Naive thymus-derived CD4-positive, alpha-beta T cell (primary cell): ENCODE measurements around the gene SIGMAR1. TPM values are rescaled to one million over a fixed set of nuclear protein-coding genes. Genes with fewer than 3 reads are reported as not detected.

Experiments used
- ATAC-seq: fragments of 150-1000 bp; cut with Tn5 transposase; 2 replicates; pipeline ENCODE4 v1.10.0; 2021; ENCODE audit warnings: mild to moderate bottlenecking, moderate library complexity
- CTCF ChIA-PET: fragments of 350-600 bp; sonication (Branson Sonifier 250); formaldehyde crosslinking; loops from one replicate; lab custom pipeline; 2021; ENCODE audit warnings: antibody characterized with exemption; lab: Charles Lee
- POLR2A ChIA-PET: fragments of 350-600 bp; sonication (Branson Sonifier 250); formaldehyde crosslinking; loops from one replicate; lab custom pipeline; 2021; ENCODE audit warnings: antibody characterized with exemption, inconsistent platforms; lab: Charles Lee
- DNase-seq, 9 donors: peaks; one replicate each; pipeline versions ENCODE4 v3.0.0 to v3.0.0-alpha.2; 2020 to 2022; ENCODE audit warnings: mixed read lengths in 1 of 9
- H3K27ac ChIP-seq: one replicate; pipeline ENCODE4 v1.7.0; 2013; ENCODE audit warnings: mild to moderate bottlenecking, low read depth, low read length, moderate library complexity
- H3K27me3 ChIP-seq, 2 donors: one replicate each; pipeline ENCODE4 v1.7.0; 2013; ENCODE audit warnings: low read length in 2 of 2, mild to moderate bottlenecking in 2 of 2, moderate library complexity in 2 of 2; ENCODE audit not compliant: control insufficient read depth in 2 of 2, insufficient read depth in 2 of 2
- H3K36me3 ChIP-seq, 3 experiments: 1 replicate in 2 of 3; 2 replicates in 1 of 3; pipeline ENCODE4 v1.7.0; 2013; ENCODE audit warnings: low read length in 3 of 3, mild to moderate bottlenecking in 3 of 3, moderate library complexity in 1 of 3; ENCODE audit not compliant: insufficient read depth in 3 of 3, control insufficient read depth in 2 of 3
- H3K4me1 ChIP-seq, 2 donors: one replicate each; pipeline ENCODE4 v1.7.0; 2013; ENCODE audit warnings: low read length in 2 of 2, mild to moderate bottlenecking in 2 of 2, moderate library complexity in 1 of 2; ENCODE audit not compliant: control insufficient read depth in 2 of 2, insufficient read depth in 2 of 2
- H3K4me3 ChIP-seq: 2 replicates; pipeline ENCODE4 v1.7.0; 2013; ENCODE audit warnings: mild to moderate bottlenecking, low read length
- H3K9me3 ChIP-seq, 3 experiments: 1 replicate in 2 of 3; 2 replicates in 1 of 3; pipeline ENCODE4 v1.7.0; 2013; ENCODE audit warnings: low read length in 3 of 3; ENCODE audit not compliant: control insufficient read depth in 2 of 3
- H3K27ac Mint-ChIP-seq, 9 donors: one replicate each; pipeline ENCODE4 v1.8.0; 2020 to 2022; ENCODE audit warnings: mixed read lengths in 9 of 9, mild to moderate bottlenecking in 8 of 9, moderate library complexity in 5 of 9, inconsistent platforms in 2 of 9
- H3K27me3 Mint-ChIP-seq, 5 donors: one replicate each; pipeline ENCODE4 v1.8.0; 2021 to 2022; ENCODE audit warnings: mixed read lengths in 5 of 5, mild to moderate bottlenecking in 1 of 5
- H3K36me3 Mint-ChIP-seq, 5 donors: one replicate each; pipeline ENCODE4 v1.8.0; 2020 to 2022; ENCODE audit warnings: mixed read lengths in 5 of 5, mild to moderate bottlenecking in 3 of 5, inconsistent platforms in 1 of 5
- H3K4me1 Mint-ChIP-seq, 7 donors: one replicate each; pipeline ENCODE4 v1.8.0; 2020 to 2022; ENCODE audit warnings: mixed read lengths in 7 of 7, mild to moderate bottlenecking in 3 of 7, inconsistent platforms in 1 of 7
- H3K4me3 Mint-ChIP-seq, 10 donors: one replicate each; pipeline ENCODE4 v1.8.0; 2020 to 2022; ENCODE audit warnings: mild to moderate bottlenecking in 10 of 10, mixed read lengths in 10 of 10, moderate library complexity in 6 of 10, inconsistent platforms in 2 of 10
- H3K9me3 Mint-ChIP-seq, 11 donors: one replicate each; pipeline ENCODE4 v1.8.0; 2020 to 2022; ENCODE audit warnings: mixed read lengths in 11 of 11, mild to moderate bottlenecking in 4 of 11, inconsistent platforms in 1 of 11, moderate library complexity in 1 of 11
- intact Hi-C, 2 donors: fragments of 100-400 bp; cut with micrococcal nuclease; formaldehyde crosslinking; loops; one replicate each; pipeline ENCODE4 v1.15.1; 2023
- polyA plus RNA-seq, 2 donors: library from polyadenylated mRNA; unstranded; fragments of 300-500 nt; fragmentation: Illumina TruSeq; gene quantifications; one replicate each; pipeline ENCODE4 v1.2.3, GENCODE V29; 2021
- total RNA-seq, 6 experiments: library from RNA in 5 of 6; stranded (reverse) in 5 of 6; gene quantifications; 1 replicate in 5 of 6; 2 replicates in 1 of 6; pipeline ENCODE4 v1.2.3 and lab custom pipeline; 2021 to 2026

Gene SIGMAR1
- total and polyA plus RNA-seq, 7 experiments from 2014 or later: 20.7 to 102 (median 52.8) TPM

DNA sequence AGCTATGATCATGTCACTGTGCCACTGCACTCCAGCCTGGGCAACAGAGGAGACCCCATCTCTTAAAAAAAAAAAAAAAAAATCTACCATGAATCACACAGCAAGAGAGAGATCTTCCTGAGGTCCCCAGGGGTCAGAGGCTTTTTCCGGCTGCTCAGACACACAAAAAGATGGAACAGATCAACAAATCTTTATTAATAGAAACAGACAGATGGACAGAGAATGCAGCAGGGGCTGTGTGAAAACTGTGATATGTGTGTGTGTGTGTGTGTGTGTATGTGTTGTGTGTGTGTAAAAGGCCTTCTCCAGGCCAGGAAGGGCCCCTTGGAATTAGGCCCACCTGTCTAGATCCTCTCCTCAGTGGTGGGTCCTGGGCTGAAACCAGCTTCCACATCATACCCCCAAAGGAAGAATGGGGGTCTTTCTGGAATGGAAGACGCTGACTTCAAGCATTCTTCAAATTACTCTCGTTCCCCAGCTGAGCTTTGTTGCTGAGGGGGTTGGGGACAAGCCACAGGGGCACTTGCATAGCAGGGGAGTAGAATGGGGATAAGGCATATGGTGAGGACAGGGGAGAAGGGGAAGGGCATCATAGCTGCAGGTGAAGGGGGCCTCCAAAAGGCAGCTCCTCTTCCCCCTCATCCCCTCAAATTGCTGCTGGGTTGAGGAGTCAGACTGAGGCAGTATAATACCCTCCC is 2.9 kb downstream of the SIGMAR1 start:
- Histone ChIP-seq H3K4me3 (no peak overlapping the region), H3K27ac (no peak overlapping the region), H3K27me3 (no peaks in the 10 kb centered on the region), H3K9me3 (no peaks in the 10 kb centered on the region), H3K36me3 (peaks cover 0 to 13% (median 0%) of the 10 kb centered on the region in 3 experiments), H3K4me1 (peaks cover 21 to 22% of the 10 kb centered on the region in 2 donors)
- peak overlapping the region in 1 of 10 donors; percentile 38 for H3K4me3 Mint-ChIP-seq
- DNase-seq (no peak), ATAC-seq (no peak)
- H3K9me3 Mint-ChIP-seq: peaks cover 0 to 2% (median 0%) of the 10 kb centered on the region in 11 donors
- peaks cover 27 to 53% (median 37%) of the 10 kb centered on the region in 7 donors for H3K4me1 Mint-ChIP-seq
- ChIA-PET POLR2A (interaction anchor here (0.9 to 7.0 kb wide), 10 partner anchors 8 to 229 kb away, joined by 3 to 99 read pairs (median 5); partner anchors contain the start of genes DCTN3, GALT and RPP25L), CTCF (interaction anchor here (0.7 to 8.0 kb wide), 25 partner anchors 9 to 1057 kb away, joined by 3 to 98 read pairs (median 4); partner anchors contain the start of genes CCL27, DCTN3, GALT and RPP25L)
- peaks cover 0 to 5% (median 3%) of the 10 kb centered on the region in 5 donors for H3K36me3 Mint-ChIP-seq
- no peak overlapping the region for H3K27ac Mint-ChIP-seq
- peaks cover 0 to 16% (median 11%) of the 10 kb centered on the region in 5 donors for H3K27me3 Mint-ChIP-seq
- intact Hi-C loops: loop anchor here (1.0 to 10.0 kb wide), 10 partner anchors 22 to 970 kb away; partner anchors contain the start of genes RPP25L (in 2 of the 2), DNAJB5 (in 1 of the 2), TESK1 (in 1 of the 2) and UBAP1 (in 1 of the 2)

DNA sequence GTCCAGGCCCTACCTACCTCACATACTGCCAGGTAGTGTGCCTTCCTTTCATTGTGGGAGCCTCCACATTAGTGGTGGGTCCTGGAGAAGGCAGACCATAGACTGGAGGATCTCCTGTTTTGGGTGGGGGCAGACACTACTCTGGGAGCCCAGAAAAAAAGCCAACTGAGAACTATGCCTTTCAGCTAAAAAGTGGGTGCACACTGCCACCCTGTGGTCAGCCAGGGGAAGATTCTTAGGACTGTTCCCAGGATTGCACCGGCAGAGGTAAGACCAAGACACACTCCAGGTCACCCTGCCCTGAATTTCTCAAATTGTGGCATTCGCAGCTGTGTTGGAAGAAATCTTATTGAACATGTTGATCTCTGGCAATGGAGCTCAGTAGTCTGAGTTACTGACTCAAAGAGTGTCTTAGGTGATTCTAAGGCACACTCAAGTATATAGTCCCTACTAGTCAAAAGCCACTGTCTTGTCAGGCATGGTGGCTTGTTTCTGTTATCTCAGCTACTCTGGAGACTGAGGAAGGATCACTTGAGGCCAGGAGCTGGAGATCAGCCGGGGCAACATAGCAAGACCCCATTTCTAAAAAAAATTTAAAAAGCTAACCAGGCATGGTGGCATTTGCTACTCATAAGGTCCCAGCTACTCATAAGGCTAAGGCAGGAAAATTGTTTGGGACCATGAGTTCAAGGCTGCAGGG is 3.6 kb downstream of the SIGMAR1 start:
- H3K36me3 ChIP-seq: peaks cover 0 to 13% (median 0%) of the 10 kb centered on the region in 3 experiments
- peaks cover 25 to 27% of the 10 kb centered on the region in 2 donors for H3K4me1 ChIP-seq
- H3K4me1 Mint-ChIP-seq: peaks cover 33 to 59% (median 43%) of the 10 kb centered on the region in 7 donors
- H3K27me3 Mint-ChIP-seq: peaks cover 5 to 23% (median 18%) of the 10 kb centered on the region in 5 donors
- peaks cover 0 to 2% (median 0%) of the 10 kb centered on the region in 11 donors for H3K9me3 Mint-ChIP-seq
- peaks cover 0 to 5% of the 10 kb centered on the region in 2 donors for H3K27me3 ChIP-seq
- peaks cover 0 to 8% (median 3%) of the 10 kb centered on the region in 5 donors for H3K36me3 Mint-ChIP-seq
- intact Hi-C loops: loop anchor here (1.0 to 10.0 kb wide), 10 partner anchors 22 to 971 kb away; partner anchors contain the start of genes RPP25L (in 2 of the 2), DNAJB5 (in 1 of the 2), TESK1 (in 1 of the 2) and UBAP1 (in 1 of the 2)
- ATAC-seq (peak; percentile 44), DNase-seq (peak; percentile 58 to 79 (median 72))
- H3K4me3 ChIP-seq: no peak overlapping the region
- H3K27ac Mint-ChIP-seq: peak overlapping the region in 3 of 9 donors; percentile 22 to 29 (median 23)
- H3K27ac ChIP-seq: no peak overlapping the region
- peak overlapping the region in 3 of 10 donors; percentile 2 to 58 (median 17) for H3K4me3 Mint-ChIP-seq
- POLR2A ChIA-PET: interaction anchor here (0.9 to 7.0 kb wide), 10 partner anchors 9 to 229 kb away, joined by 3 to 99 read pairs (median 6); partner anchors contain the start of genes DCTN3, GALT and RPP25L
- CTCF ChIA-PET: interaction anchor here (0.7 to 8.0 kb wide), 24 partner anchors 8 to 1058 kb away, joined by 3 to 98 read pairs (median 4); partner anchors contain the start of genes DCTN3, GALT and RPP25L
- no peaks in the 10 kb centered on the region for H3K9me3 ChIP-seq

DNA sequence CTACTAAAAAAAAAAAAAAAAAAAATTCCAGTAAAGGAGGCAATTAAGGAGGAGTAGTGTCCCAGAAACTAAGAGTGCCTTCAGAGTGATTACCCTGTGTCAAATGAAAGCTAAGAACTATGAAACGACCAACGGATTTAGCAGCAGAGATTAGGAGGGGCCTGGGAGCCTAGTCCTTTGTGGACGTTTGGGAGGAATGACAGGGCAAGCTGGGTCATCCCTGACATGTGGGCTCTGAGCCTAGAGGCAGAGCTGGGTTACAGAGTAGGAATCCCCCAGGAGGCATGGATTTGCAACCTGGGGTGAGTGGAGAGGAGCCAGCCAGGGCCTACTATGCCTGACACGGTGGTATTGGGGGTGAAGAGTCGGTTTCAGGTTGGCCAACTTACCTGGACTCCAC is 4.4 kb downstream of the SIGMAR1 start:
- H3K4me1 Mint-ChIP-seq: peaks cover 31 to 56% (median 41%) of the 10 kb centered on the region in 7 donors
- ATAC-seq: no peak

DNA sequence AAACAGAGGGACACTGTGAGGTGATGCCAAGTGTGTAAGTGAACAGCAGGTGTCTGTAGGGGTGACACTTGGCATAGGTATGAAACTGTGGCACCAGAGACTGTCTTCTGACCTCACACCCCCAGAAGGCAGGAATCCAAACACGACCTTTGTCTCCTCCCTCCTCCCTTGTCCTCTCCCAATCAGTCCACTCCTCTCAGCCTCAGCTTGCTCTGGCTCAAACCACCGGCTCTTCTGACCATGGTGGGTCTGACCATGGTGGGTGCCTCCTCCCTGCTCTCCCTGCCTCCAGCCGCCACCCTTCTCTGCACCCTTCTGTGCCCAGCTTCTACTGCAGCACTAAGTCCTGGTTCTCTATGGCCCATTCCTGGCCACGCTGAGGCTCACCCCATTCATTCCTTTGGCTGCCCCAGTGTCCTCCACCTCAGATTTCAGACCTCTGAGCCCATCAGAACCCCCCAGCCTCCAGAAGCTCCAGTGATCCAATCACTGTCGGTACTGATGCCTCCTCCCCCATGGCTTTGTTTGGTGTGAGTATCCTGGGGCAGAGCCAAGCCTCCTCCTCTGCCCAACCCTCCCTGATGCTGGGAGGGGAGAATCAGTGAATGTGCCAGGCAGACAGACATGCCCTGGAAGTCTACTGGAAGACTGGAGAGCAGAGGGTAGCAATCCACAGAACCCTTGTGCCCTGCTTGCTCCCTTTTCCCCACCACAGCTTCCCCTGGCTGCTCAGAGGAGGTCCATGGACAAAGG is 7.0 kb downstream of the SIGMAR1 start:
- Mint-ChIP-seq H3K9me3 (peaks cover 0 to 1% (median 0%) of the 10 kb centered on the region in 11 donors), H3K27ac (peak overlapping the region in 1 of 9 donors; percentile 26), H3K4me1 (peaks cover 20 to 49% (median 29%) of the 10 kb centered on the region in 7 donors), H3K27me3 (peaks cover 32 to 53% (median 49%) of the 10 kb centered on the region in 5 donors), H3K4me3 (peak overlapping the region in 7 of 10 donors; percentile 18 to 90 (median 68)), H3K36me3 (peaks cover 0 to 8% (median 4%) of the 10 kb centered on the region in 5 donors)
- DNase-seq: no peak
- ATAC-seq: no peak
- POLR2A ChIA-PET: interaction anchor here (0.6 to 2.7 kb wide), 4 partner anchors 10 to 630 kb away, joined by 3 to 7 read pairs (median 5); partner anchors contain the start of gene DCTN3
- intact Hi-C loops: loop anchor here (5.0 to 10.0 kb wide), 5 partner anchors 38 to 974 kb away; partner anchors contain the start of genes DNAJB5 (in 1 of the 2), TESK1 (in 1 of the 2), UBAP1 (in 1 of the 2) and UBE2R2 (in 1 of the 2)
- CTCF ChIA-PET: interaction anchor here (1.1 to 8.0 kb wide), 2 partner anchors 13 to 18 kb away, joined by 4 to 98 read pairs; partner anchors contain the start of gene RPP25L
- no peak overlapping the region for H3K4me3 ChIP-seq
- no peak overlapping the region for H3K27ac ChIP-seq
- peaks cover 13 to 34% of the 10 kb centered on the region in 2 donors for H3K27me3 ChIP-seq
- peaks cover 0 to 12% (median 0%) of the 10 kb centered on the region in 3 experiments for H3K36me3 ChIP-seq
- no peaks in the 10 kb centered on the region for H3K9me3 ChIP-seq
- H3K4me1 ChIP-seq: peaks cover 10 to 19% of the 10 kb centered on the region in 2 donors

More for the DNA sequence above, 4.4 kb downstream of the SIGMAR1 start:
- Mint-ChIP-seq H3K27me3 (peaks cover 11 to 29% (median 24%) of the 10 kb centered on the region in 5 donors), H3K27ac (no peak overlapping the region), H3K4me3 (no peak overlapping the region), H3K36me3 (peaks cover 0 to 8% (median 4%) of the 10 kb centered on the region in 5 donors), H3K9me3 (peaks cover 0 to 1% (median 0%) of the 10 kb centered on the region in 11 donors)
- H3K36me3 ChIP-seq: peaks cover 0 to 13% (median 0%) of the 10 kb centered on the region in 3 experiments
- no peaks in the 10 kb centered on the region for H3K9me3 ChIP-seq
- H3K4me3 ChIP-seq: no peak overlapping the region
- no peak overlapping the region for H3K27ac ChIP-seq
- ChIA-PET POLR2A (interaction anchor here (0.6 to 7.0 kb wide), 5 partner anchors 10 to 211 kb away, joined by 4 to 99 read pairs (median 12); partner anchors contain the start of genes DCTN3, GALT and RPP25L), CTCF (interaction anchor here (0.7 to 8.0 kb wide), 10 partner anchors 12 to 229 kb away, joined by 3 to 98 read pairs (median 12); partner anchors contain the start of genes DCTN3, GALT and RPP25L)
- DNase-seq: no peak
- peaks cover 22 to 26% of the 10 kb centered on the region in 2 donors for H3K4me1 ChIP-seq
- intact Hi-C loops: loop anchor here (5.0 to 10.0 kb wide), 5 partner anchors 41 to 972 kb away; partner anchors contain the start of genes DNAJB5 (in 1 of the 2), TESK1 (in 1 of the 2), UBAP1 (in 1 of the 2) and UBE2R2 (in 1 of the 2)
- peaks cover 4 to 10% of the 10 kb centered on the region in 2 donors for H3K27me3 ChIP-seq

DNA sequence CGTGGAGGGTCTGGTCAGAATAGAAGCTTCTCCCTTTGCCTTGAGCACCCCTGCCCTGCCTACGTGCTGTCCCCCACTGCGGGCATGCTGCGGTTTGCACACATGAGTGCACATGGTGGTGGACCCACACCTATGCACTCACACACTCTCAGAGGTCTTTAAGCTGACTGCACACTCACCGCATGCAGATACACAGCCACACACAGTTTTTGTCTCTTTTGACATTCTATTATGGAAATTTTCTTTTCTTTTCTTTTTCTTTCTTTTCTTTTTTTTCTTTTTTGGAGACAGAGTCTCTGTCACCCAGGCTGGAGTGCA is 8.1 kb downstream of the SIGMAR1 start:
- H3K27me3 Mint-ChIP-seq: peaks cover 37 to 63% (median 51%) of the 10 kb centered on the region in 5 donors
- H3K36me3 ChIP-seq: peaks cover 0 to under 1% (median 0%) of the 10 kb centered on the region in 3 experiments
- no peak overlapping the region for H3K27ac ChIP-seq
- H3K4me1 ChIP-seq: peaks cover 9 to 15% of the 10 kb centered on the region in 2 donors
- peaks cover 13 to 40% of the 10 kb centered on the region in 2 donors for H3K27me3 ChIP-seq
- no peak for ATAC-seq
- no peaks in the 10 kb centered on the region for H3K9me3 ChIP-seq
- peaks cover 0 to 1% (median 0%) of the 10 kb centered on the region in 11 donors for H3K9me3 Mint-ChIP-seq
- peaks cover 18 to 40% (median 22%) of the 10 kb centered on the region in 7 donors for H3K4me1 Mint-ChIP-seq
- CTCF ChIA-PET: no interaction called here
- H3K4me3 ChIP-seq: peak overlapping the region; percentile 55
- POLR2A ChIA-PET: interaction anchor here (0.8 to 2.7 kb wide), 4 partner anchors 8 to 17 kb away, joined by 3 to 7 read pairs (median 5); partner anchors contain the start of genes DCTN3, RPP25L and SIGMAR1
- no peak for DNase-seq
- H3K36me3 Mint-ChIP-seq: peaks cover 0 to 5% (median 4%) of the 10 kb centered on the region in 5 donors
- intact Hi-C loops: no loop called here
- peak overlapping the region; percentile 78 to 90 (median 84) for H3K4me3 Mint-ChIP-seq
- H3K27ac Mint-ChIP-seq: no peak overlapping the region
